K562 (cell line): ENCODE results near the gene DPM1. TPM values are rescaled to one million over a fixed set of nuclear protein-coding genes. Genes with fewer than 3 reads are reported as not detected.

Experiments
- C11orf30 ChIP-seq: fragments of 450-650 bp; IDR thresholded peaks from 2 replicates; pipeline ENCODE4 v1.6.1; 2016; ENCODE audit warnings: low read depth, mild to moderate bottlenecking
- CBX5 ChIP-seq: IDR thresholded peaks from 2 replicates; pipeline ENCODE4 v1.6.1; 2014; ENCODE audit warnings: low read depth, borderline replicate concordance
- CREB5 ChIP-seq: fragments of 250-450 bp; sonication (Bioruptor Pico); IDR thresholded peaks from 2 replicates; pipeline ENCODE4 v1.5.0; 2020; ENCODE audit warnings: mild to moderate bottlenecking
- CREBBP ChIP-seq: IDR thresholded peaks from one replicate; pipeline ENCODE4 v1.6.1; 2012; ENCODE audit warnings: low read depth, mild to moderate bottlenecking, control low read depth, inconsistent platforms, low read length
- DACH1 ChIP-seq: fragments of 450-650 bp; IDR thresholded peaks from 2 replicates; pipeline ENCODE4 v1.6.1; 2018; ENCODE audit not compliant: partially characterized antibody
- HDAC1 ChIP-seq, 2 experiments: fragments of 450-650 bp; IDR thresholded peaks; 2 replicates each; pipeline ENCODE4 v1.6.1; 2016 to 2017; ENCODE audit warnings: inconsistent platforms in 1 of 2, mild to moderate bottlenecking in 1 of 2, moderate library complexity in 1 of 2
- HMGN3 ChIP-seq: IDR thresholded peaks from 2 replicates; pipeline ENCODE4 v1.6.1; 2011; ENCODE audit warnings: borderline replicate concordance, low read depth, mild to moderate bottlenecking, mixed read lengths, low read length; ENCODE audit not compliant: insufficient read length; ENCODE audit errors: extremely low read depth
- HNRNPUL1 ChIP-seq: fragments of 200-400 bp; formaldehyde crosslinking; IDR thresholded peaks from 2 replicates; pipeline ENCODE4 v1.6.1; 2017; ENCODE audit warnings: low read length
- ILK ChIP-seq: fragments of 450-650 bp; IDR thresholded peaks from 2 replicates; pipeline ENCODE4 v1.6.1; 2016; ENCODE audit warnings: missing genetic modification characterization, low read depth, mild to moderate bottlenecking, missing compliant biosample characterization, moderate library complexity, borderline replicate concordance
- POLR2AphosphoS5 ChIP-seq: IDR thresholded peaks from 2 replicates; pipeline ENCODE4 v1.6.1; 2011; ENCODE audit warnings: mild to moderate bottlenecking, low read depth, low read length, moderate library complexity; ENCODE audit not compliant: control insufficient read depth, insufficient read depth
- RNF2 ChIP-seq: sonication (generic); IDR thresholded peaks from 2 replicates; pipeline ENCODE4 v1.6.1; 2016
- SIX5 ChIP-seq, 2 experiments: IDR thresholded peaks; 2 replicates each; pipeline ENCODE4 v1.6.1; 2011; ENCODE audit warnings: low read length in 2 of 2, borderline replicate concordance in 1 of 2, low read depth in 1 of 2, mild to moderate bottlenecking in 1 of 2, moderate library complexity in 1 of 2; ENCODE audit not compliant: insufficient read depth in 1 of 2
- SMAD3 ChIP-seq: fragments of 450-650 bp; formaldehyde crosslinking; conservative IDR thresholded peaks from 2 replicates; pipeline ENCODE4 v1.4.0; 2020; ENCODE audit warnings: mild to moderate bottlenecking
- SMC3 ChIP-seq: conservative IDR thresholded peaks from 2 replicates; pipeline ENCODE4 v1.6.1; 2011; ENCODE audit warnings: low read depth, low read length, improper control_type of control experiment; ENCODE audit not compliant: insufficient read depth
- SNAPC5 ChIP-seq: fragments of 250-450 bp; sonication (Bioruptor Pico); IDR thresholded peaks from 2 replicates; pipeline ENCODE4 v1.8.0; 2021; ENCODE audit warnings: moderate library complexity, mild to moderate bottlenecking, inconsistent platforms
- SREBF2 ChIP-seq: sonication (generic); formaldehyde crosslinking; IDR thresholded peaks from 2 replicates; pipeline ENCODE4 v1.4.0; 2020; ENCODE audit warnings: mild to moderate bottlenecking, missing genetic modification reagents
- ZNF311 ChIP-seq: fragments of 250-450 bp; sonication (Bioruptor Pico); IDR thresholded peaks from 2 replicates; pipeline ENCODE4 v1.4.0; 2020; ENCODE audit warnings: mild to moderate bottlenecking, moderate library complexity
- ZNF398 ChIP-seq: fragments of 250-450 bp; sonication (Bioruptor Pico); IDR thresholded peaks from 2 replicates; pipeline ENCODE4 v1.8.0; 2021; ENCODE audit warnings: moderate library complexity, mild to moderate bottlenecking, inconsistent platforms
- ZNF449 ChIP-seq: fragments of 250-450 bp; sonication (Bioruptor Pico); IDR thresholded peaks from 2 replicates; pipeline ENCODE4 v1.8.0; 2022; ENCODE audit warnings: moderate library complexity, mild to moderate bottlenecking, inconsistent platforms
- ZNF76 ChIP-seq: fragments of 250-450 bp; sonication (Bioruptor Pico); IDR thresholded peaks from 2 replicates; pipeline ENCODE4 v1.4.0; 2020; ENCODE audit warnings: mild to moderate bottlenecking, moderate library complexity, borderline replicate concordance
- polyA plus RNA-seq, 8 experiments: library from polyadenylated mRNA; depleted of rRNA in 4 of 8; stranded (reverse) in 5 of 8; unstranded in 3 of 8; fragments of >200 nt; fragmentation: Nextera tagmentation in 2 of 8; fragmentation: Illumina TruSeq in 1 of 8; extraction: Ambion mirVana in 2 of 8; extraction: Trizol in 1 of 8; gene quantifications; 2 replicates each; pipeline versions ENCODE4 v1.2.1 to v1.2.3, GENCODE V29; 2011 to 2014; ENCODE audit warnings: inconsistent platforms in 1 of 8, missing spikeins in 1 of 8
- total RNA-seq, 7 experiments: library from RNA; depleted of rRNA in 6 of 7; stranded (reverse); fragments of >200 nt in 6 of 7; fragmentation: Illumina TruSeq in 2 of 7; extraction: Trizol in 2 of 7; gene quantifications; 2 replicates each; pipeline versions ENCODE4 v1.2.1 to v1.2.3, GENCODE V29; 2011 to 2021; ENCODE audit warnings: low replicate concordance in 1 of 7

The DPM1 gene
- total and polyA plus RNA-seq, 9 of the 15 experiments (the other 6 are each of a cell fraction or from before 2014, with no cell fraction given): 75.2 to 190 (median 153) TPM

GRCh38 chr20:50931306-50932015 is 26.9 kb downstream of the DPM1 start, which contains the start of gene ADNP (continued):
- TF ChIP-seq CBX5: peak; percentile 70; the same call in 1 of the 2 replicates
- TF ChIP-seq C11orf30: peak; percentile 27; the same call in 1 of the 2 replicates
- TF ChIP-seq HDAC1 (IDR thresholded peaks at IDR 0.05): peak in 1 of 2 experiments; percentile 81; a peak in 2 of 4 replicates
- TF ChIP-seq ZNF398 (CRISPR knock-in tag): no peak
- TF ChIP-seq POLR2AphosphoS5: peak; percentile 83; the same call in 1 of the 2 replicates
- 0 out of 2 replicates have a peak, but pooled peaks have one; percentile 44 for TF ChIP-seq ZNF76 (CRISPR knock-in tag)
- TF ChIP-seq CREBBP: no peak
- TF ChIP-seq SMAD3 (CRISPR knock-in tag): peak; percentile 77; the same call in 1 of the 2 replicates
- TF ChIP-seq CREB5 (CRISPR knock-in tag): no peak
- TF ChIP-seq HNRNPUL1: no peak
- no peak for TF ChIP-seq SREBF2 (CRISPR knock-in tag)
- no peak for TF ChIP-seq SIX5 (IDR thresholded peaks at IDR 0.05; ENCODE audit: borderline replicate concordance in 1 of 2, insufficient read depth in 1 of 2, low read depth in 1 of 2, low read length in 2 of 2)
- TF ChIP-seq ZNF449 (CRISPR knock-in tag): no peak
- no peak for TF ChIP-seq SNAPC5 (CRISPR knock-in tag)
- peak; percentile 96 for TF ChIP-seq RNF2
- no peak for TF ChIP-seq ILK (tag)
- peak; percentile 87 for TF ChIP-seq DACH1
- no peak for TF ChIP-seq SMC3
- TF ChIP-seq HMGN3: peak; percentile 98
- TF ChIP-seq ZNF311: no peak
